NCI-H2107 treated with DMSO at 0.1 percent for 48 hours (cell line): ENCODE data around the gene MAPRE3.
"Not testable (repeated sequence)": the region's sequence is repeated elsewhere in the genome, so short reads cannot be mapped to it uniquely, and the experiment has no call there.

ENCODE experiments used
- DNase-seq: peaks from one replicate; lab custom pipeline; 2025; ENCODE audit not compliant: unreplicated experiment; lab: John Stamatoyannopoulos, UW

MAPRE3 gene

DNA sequence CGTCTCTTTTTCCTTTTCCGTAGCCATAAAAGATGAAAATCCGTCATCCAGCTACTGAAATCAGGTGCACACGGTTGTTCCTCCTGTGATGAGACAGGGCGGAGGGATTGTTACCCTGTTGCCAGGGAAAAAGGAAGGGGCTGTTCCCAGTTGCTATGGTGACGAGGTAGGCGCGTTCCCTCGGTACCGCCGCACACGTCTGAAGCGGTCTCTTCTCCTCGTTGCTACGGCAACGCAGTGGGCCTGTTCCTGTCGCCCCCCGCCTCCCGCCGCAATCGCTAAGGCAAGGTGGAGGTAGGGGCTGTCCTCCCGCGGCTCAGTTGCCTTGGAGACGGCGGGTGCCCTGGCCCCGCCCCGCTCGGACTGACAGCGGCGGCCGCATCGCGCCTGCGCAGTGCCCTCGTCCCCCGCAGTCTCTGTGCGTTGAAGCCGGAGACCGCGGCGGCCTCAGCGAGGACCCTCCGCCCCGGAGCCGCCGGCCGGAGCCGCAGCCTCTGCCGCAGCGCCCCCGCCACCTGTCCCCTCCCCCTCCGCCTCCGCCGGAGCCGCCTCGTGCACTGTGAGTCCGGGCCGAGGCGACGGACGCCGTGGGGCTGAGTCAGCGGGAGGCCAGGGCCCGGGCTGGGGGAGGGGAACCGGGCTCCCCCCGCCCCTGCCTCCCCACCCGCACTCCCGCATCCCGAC is at the start of gene MAPRE3:
Gene MAPRE3, plus strand, starts transcription at position 394 of the 684 bp plus-strand sequence. CDS start 51,582 bp downstream, outside the sequence.
- peak; percentile 81 for DNase-seq

DNA sequence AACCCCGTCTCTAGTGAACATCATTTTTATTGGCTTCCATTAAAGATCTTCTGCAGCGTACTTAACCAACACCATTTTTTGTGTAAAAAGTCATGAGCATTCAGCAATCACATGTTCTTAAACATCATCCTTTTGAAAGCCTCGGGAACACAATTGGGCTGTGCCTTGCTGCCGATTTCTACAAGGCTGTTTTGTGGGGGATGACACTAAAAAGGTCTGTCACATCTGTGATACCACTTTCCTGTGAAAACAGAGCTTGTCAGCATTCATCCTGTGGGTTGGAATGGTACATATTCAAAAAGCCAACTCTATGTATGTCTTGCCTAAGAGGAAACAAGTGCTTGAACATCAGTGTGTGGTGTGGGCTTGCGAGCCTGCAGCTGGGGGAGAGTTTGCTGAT is 49.1 kb upstream of the MAPRE3 start:
- no peak for DNase-seq

DNA sequence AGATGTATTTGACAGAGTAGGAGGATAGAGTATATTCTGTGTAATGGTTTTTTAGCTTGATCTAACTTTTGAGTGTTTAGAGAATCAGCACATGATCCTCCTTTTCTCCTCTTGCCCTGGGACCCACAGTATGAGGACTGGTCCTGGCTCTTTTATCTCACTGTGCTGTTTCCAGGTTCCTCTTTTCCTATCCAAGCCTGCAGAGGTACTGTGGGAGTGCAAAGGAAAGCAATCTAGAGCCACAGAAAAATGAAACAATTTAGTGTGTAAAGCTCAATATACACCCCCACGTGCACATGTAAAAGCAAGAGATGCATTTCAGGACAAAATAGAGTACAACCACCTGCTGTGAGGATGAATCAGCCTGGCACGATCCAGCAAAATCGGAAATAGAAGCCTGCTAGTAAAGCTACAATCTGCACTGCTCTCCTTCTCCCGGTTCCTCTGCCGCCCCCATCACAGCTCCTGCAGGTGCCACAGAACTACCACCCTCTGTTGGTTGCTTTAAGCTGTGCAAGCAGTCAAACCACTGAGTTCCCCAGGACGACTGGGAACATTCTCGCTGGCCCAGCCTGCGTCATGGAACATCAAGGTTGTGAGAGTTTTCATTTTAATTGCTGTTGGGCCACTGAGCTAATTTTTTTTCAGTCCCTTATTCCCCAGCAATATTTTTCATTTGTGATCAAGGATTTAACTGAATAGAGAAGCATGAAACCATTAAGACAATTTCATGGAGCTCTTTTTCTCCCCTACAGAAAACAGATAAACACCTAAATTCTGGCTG is 47.8 kb upstream of the MAPRE3 start:
- DNase-seq, result peak; percentile 83

DNA sequence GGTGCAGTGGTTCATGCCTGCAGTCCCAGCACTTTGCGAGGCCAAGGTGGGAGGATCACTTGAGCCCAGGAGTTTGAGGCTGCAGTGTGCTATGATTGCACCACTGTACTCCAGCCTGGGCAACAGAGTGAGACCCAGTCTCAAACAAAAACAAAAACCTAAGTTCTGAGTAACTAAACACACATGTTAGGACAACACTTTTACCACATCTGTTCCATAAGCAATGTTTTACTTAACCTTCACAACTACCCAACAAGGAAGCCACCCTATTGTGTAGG is 47.3 kb upstream of the MAPRE3 start:
- DNase-seq, result not testable (repeated sequence)

DNA sequence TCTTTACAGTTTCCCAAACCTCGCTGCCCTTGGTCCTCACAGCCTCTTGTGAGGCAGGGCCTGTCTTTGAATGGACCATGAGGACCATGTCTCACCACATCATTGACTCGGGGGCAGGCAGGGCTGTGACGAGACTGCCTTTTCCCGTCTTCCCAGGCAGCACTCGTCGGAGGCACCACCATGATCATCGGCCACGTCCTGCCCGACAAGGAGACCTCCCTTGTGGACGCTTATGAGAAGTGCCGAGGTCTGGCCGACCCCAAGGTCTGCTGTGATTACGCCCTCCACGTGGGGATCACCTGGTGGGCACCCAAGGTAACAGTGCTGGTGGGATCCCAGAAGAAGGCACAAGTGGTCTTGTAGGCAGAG is 45.7 kb upstream of the MAPRE3 start:
- no peak for DNase-seq

DNA sequence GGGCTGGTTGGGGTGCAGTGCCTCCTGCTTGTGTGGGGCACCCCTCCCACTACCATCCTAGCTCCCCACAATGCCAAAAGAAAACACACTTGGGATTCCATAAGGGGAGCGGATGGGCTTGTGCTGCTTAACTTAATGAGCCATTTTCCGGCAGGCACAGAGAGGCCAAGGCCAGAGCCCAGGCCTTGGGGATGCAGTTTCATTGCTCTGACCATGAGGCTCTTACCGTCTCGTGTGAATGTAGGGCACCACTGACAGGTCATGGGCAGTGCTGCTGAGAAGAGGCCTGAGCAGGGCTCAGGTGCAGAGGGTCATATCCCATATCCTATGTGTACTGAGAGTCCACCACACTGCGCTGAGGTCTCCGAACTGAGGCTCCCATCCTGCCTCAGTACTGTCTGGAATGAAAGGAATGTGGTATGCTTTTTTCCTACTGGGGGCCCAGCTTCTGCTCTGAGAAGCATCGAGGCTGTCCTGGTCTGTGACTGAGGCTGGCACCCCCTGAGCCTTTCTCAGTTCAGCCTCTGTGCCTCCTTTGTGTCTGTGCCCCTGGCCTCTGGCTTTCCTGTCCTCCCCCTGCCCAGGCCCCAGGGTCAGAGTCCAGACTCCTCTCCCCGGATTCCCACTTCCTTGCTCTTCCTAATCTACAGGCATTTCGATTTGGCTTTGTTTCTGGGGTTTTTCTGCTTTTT is 45.2 kb upstream of the MAPRE3 start:
- DNase-seq, result no peak

DNA sequence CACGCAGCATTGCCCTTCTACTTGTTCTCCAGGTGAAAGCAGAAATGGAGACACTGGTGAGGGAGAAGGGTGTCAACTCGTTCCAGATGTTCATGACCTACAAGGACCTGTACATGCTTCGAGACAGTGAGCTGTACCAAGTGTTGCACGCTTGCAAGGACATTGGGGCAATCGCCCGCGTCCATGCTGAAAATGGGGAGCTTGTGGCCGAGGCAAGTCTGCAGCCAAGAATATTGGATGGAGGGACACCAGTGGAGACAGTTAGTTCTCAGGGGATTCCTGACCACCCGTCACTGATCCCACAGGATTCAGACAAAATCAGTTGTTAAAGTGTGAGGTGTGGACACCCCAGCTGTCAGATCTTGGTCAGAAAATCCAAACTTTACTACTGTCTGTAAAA is 43.2 kb upstream of the MAPRE3 start:
- DNase-seq, result no peak

DNA sequence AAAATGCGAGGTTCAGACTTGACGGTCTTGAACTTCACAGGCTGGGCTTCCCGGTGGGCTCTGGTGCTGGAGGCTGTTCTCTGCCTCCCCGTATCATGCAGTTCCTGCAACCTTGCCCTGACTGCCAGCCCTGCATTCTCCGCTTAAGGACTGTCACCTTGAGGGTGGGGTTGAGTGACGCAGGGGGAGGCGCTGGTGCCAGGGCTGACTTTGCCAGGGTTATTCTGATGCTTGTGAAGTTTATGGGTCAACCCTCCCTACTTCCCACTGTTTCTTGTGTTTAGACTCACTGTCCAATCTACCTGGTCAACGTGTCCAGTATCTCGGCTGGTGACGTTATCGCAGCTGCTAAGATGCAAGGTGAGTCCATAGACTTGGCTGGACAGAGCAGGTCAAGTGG is 37.5 kb upstream of the MAPRE3 start:
- DNase-seq, result no peak

DNA sequence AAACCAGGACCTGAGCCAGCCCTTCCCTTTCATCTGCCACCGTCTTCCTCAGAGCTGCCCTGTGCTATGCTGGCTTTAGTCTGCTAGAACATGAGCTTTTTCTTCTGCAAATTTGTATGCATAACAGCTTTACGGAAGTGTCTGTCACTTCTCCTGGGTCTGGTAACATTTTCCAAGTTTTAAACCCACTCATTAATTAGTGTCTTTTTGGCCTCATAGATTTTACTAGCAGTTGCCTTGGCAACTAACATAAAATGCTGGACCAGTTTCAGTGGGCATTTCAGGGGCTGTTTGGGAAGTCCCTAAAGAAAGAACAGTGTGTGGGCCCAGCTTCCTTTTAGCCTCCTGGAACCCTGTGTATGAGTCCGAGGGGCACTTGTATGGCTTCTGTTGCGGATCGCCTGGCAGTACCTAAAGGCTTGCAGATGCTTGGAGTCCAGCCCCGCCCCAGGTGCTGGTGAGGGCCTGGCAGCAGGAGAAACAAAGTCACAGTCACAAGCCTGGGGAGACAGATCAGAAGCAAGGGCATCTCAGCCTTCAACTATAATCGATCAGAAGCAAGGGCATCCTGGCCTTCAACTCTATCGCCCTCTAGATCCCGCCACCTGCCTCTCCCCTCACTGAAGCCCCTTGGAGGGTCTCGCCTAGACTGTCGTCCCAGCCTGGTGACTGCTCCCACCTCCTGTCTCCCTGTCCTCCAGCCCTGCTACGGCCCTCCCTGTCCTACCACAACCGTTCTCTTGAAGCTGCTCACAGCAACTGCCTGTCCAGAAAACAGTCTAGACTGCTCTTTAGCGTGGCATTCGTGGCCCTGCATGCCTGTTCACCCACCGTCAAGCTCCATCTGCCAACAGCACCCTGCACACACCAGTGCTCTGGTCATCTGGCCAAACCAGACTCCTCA is 36.8 kb upstream of the MAPRE3 start:
- DNase-seq, result no peak

DNA sequence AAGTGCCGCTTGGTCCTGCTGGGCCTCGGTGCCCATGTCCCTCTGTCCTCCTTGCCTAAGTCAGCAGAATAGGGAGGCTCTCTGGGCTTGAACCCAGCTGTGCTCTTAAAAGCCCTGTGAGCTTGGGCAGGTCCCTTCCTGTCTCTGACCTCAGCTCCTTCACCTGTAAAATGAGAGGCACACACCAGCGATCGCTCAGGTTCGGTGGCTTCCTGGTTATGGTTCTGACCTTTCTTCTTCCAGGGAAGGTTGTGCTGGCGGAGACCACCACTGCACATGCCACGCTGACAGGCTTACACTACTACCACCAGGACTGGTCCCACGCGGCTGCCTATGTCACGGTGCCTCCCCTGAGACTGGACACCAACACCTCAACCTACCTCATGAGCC is 36.1 kb upstream of the MAPRE3 start:
- DNase-seq, result no peak

DNA sequence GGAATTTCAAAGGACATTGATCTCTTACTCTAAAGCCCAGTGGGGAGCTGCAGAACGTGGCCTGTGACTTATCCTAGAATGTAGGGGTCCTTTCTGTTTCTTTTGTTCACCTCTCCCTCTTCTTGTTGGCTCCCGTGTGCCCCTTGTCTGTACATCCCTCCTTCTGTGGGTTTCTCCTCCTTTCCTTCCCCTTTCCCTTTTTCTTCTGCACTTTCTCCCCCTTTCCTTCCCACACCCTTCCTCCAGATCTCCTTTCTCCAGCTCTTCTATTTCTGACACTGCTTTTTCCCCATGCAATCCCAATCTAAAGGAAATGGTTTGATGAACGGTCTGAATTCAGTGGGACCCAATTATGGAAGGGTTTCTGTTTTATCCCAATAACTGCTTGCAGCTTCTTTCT is 35.5 kb upstream of the MAPRE3 start:
- no peak for DNase-seq

DNA sequence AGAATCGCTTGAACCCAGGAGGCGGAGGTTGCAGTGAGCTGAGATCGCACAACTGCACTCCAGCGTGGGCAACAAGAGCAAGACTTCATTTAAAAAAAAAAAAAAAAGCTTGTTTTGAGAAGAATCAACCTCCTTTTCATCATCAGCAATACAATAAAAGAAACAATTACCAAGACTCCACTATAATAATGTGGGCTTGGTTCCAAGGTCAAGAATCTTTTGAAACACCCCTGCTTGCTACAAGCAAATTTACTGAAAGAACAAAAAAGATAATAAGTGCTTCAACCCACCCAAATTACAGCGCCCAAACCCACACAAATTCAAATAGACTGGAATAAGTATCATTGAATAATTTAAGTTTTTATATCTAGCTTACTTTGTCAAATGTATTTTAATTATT is 33.6 kb upstream of the MAPRE3 start:
- no peak for DNase-seq

DNA sequence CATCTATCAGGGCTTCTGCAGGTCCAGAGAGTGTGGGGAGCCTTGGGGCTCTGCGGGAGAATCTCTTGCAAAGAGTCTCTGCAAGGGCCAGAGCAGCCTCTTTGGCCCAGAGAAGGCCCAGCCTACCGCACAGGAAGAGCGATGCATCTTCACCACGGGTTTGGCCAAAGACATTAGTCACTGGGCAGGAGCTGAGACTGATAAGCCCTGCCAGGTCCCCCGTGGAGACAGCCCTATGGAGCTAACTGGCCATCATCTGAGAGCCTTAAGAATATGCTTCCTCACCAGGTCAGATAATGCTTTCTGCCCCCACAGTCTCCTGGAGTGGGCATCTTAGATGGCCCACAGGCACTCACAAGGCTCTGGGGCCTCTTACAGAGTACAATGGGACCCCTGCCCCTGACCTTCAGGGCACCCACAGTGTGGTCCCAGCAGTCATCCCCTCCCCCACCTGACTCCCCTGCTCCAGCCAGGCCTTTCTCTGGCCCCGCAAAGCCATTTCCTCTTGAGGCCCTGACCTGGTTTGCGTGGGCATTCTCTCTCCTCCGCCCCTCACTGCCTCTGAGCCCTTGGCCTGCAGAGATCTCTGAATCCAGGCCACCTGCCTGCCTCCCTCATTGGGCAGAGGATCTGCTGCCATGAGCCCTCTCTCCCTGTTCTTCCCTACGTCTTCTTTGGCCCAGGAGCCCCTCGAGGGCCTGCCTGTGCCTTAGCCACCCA is 31.9 kb upstream of the MAPRE3 start:
- no peak for DNase-seq

DNA sequence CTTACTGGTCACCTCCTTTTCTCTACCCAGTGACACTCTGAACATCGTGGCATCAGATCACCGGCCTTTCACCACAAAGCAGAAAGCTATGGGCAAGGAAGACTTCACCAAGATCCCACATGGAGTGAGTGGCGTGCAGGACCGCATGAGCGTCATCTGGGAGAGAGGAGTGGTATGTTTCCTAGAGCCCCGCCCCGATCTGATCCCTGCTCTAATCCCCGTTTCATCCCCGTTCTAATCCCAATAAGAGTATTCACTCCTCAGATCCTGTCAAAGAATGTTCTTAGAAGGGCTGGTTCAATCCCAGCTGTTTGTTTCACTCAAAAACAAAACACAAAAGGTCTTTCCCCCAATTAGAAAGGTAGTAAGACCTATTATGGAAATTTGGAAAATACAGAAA is 30.4 kb upstream of the MAPRE3 start:
- no peak for DNase-seq

DNA sequence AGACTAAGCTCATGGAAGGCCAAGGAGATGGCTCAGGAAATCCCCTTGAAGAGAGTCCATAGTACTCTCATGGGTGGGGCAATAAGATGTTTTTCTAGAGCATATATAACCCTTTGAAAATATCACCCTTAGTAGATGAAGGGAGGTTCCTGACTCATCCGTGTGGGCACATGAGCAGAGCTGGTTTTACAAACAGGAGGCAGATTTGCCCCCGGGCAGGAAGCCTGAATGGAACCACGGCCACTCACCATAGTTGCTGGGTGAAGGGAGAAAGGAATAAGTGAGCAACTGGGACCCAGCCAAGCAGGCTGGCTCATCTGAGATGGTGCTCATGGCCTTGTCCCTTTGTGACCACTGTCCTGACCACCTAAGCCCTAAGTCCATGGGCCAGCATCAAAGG is 29.0 kb upstream of the MAPRE3 start:
- no peak for DNase-seq

DNA sequence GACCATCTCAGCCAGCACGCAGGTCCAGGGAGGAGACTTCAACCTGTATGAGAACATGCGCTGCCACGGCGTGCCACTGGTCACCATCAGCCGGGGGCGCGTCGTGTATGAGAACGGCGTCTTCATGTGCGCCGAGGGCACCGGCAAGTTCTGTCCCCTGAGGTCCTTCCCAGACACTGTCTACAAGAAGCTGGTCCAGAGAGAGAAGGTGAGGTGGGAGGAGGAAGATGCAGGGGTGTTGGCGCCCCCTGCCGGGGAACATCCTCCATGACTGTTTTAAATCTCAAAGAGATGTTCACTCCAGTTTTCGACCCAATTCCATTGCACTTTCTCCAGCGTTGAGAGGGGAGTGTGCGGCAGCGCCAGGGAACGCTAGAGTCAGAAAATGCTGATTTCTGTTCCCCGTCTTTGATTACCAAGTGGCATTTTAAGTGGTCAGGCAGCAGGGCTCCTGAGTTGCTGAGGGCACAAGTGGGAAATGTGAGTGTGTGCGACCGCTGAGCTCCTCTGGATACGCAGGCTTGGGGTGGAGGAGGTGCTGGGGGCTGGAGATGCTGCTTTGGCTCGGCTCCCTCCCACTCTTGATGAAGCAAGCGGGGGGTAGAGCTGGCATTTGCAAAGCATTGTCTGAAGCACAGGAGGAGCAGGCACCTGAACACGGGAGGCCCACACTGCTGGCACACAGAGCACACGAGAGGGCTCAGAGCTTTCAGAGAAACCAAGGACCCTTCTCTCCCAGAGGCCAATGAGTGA is 27.7 kb upstream of the MAPRE3 start:
- DNase-seq, result peak; percentile 11

DNA sequence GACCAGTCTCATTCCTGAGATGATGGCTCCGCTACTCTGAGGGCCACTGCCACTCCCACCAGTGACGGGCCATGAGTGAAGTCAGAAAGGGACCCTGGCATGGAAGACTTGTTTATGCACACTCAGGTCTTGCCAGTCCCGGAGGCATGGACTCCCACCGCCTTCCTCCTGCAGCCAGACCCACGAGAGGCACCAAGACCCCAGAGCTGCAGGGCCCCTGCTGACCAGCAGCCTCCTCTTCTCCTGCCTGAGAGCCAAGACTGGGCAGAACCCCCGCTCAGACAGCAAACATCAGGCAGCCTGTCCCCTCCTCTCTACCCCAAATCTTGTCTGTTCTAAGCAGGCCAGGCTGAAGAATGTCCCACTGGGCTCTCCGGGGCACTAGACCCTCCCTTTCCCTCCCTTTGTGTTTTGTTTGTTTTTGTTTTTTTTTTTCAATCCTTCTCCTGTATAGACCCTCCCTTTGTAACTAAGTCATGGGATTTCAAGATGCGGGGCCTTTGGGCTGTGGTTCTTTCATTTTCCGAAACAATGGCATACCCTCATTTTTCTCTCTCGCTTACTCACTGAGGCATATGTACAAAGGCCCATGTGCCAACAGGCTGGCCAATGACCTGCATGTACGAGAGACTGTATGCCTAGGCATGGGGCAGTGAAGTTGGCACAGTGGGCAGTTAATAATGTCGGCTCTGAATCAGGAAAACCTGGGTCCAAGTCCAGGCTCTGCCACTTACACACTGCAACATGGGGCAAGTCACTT is 24.3 kb upstream of the MAPRE3 start:
- no peak for DNase-seq

DNA sequence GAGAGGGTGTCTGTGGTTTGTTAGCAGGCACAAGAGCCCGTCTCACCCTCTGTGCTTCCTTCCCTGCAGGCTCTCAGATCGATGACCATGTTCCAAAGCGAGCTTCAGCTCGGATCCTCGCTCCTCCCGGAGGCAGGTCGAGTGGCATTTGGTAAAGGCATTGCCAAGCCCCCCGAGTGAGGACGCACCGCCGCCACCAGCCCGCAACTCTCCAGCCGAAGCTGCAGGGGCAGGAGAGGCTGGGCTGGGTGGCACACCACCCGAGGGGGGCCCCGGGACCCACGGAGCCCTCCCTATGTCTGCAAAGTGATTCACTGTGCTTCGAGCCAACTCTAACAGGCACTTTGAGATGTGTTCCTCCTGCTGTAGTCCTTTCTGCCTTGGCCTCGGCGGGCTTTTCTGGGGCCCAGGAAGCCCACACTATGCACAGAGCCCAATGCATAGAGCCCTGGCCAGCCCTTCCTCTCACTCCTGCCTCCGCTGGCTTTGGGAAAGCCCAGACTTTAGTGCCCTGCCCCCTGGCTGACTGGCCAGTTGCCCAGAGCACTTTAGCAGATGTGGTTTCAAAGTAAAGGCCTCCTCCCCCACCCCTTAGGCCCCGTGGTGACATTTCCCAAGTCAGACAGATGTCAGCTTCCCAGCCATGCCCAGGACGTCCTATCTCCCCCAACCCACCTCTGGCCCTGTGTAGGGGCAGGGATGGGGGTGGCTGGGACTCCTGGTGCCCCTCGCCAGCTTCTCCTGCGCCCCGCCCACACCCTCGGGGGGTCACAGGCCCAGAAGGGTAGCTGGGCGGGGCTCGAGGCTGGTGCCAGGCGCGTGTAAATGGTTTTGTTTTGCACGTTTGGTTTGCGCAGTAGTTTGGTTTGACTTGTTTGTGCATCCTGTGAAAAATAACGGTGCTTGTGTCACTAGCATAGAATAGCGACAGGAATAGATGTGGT is 23.3 kb upstream of the MAPRE3 start:
- no peak for DNase-seq
